H1 (cell line): ENCODE results near the gene INTS2. TPM values are rescaled to one million over a fixed set of nuclear protein-coding genes. Genes with fewer than 3 reads are reported as not detected.

Source experiments
- CHD7 ChIP-seq: fragments of 300-600 bp; sonication (generic); IDR thresholded peaks from 2 replicates; pipeline ENCODE4 v1.7.1; 2012; ENCODE audit warnings: low read length, moderate library complexity, mild to moderate bottlenecking, inconsistent platforms; ENCODE audit not compliant: insufficient replicate concordance
- CTBP2 ChIP-seq: IDR thresholded peaks from 2 replicates; pipeline ENCODE4 v1.7.0; 2011; ENCODE audit warnings: borderline replicate concordance, mild to moderate bottlenecking, moderate library complexity, mixed read lengths, low read length; ENCODE audit not compliant: insufficient read depth, insufficient read length
- EP300 ChIP-seq, 2 experiments: IDR thresholded peaks; 1 replicate in 1 of 2; 2 replicates in 1 of 2; pipeline ENCODE4 v1.6.1; 2011 to 2012; ENCODE audit warnings: low read depth in 2 of 2, low read length in 2 of 2, mild to moderate bottlenecking in 2 of 2, borderline replicate concordance in 1 of 2, inconsistent platforms in 1 of 2, moderate library complexity in 1 of 2
- EZH2 ChIP-seq: fragments of 200-600 bp; sonication (generic); IDR thresholded peaks from 2 replicates; pipeline ENCODE4 v1.7.1; 2012; ENCODE audit warnings: low read depth, mild to moderate bottlenecking, moderate library complexity, low read length, inconsistent platforms; ENCODE audit not compliant: severe bottlenecking
- GTF2F1 ChIP-seq: IDR thresholded peaks from 2 replicates; pipeline ENCODE4 v1.6.1; 2012; ENCODE audit warnings: low read depth, low read length, improper control_type of control experiment, borderline replicate concordance
- NRF1 ChIP-seq: IDR thresholded peaks from 2 replicates; pipeline ENCODE4 v1.6.1; 2011; ENCODE audit warnings: mild to moderate bottlenecking, low read depth, low read length, improper control_type of control experiment
- POLR2A ChIP-seq, 2 experiments: IDR thresholded peaks; 1 replicate in 1 of 2; 2 replicates in 1 of 2; pipeline ENCODE4 v1.6.1; 2011; ENCODE audit warnings: low read depth in 2 of 2, low read length in 2 of 2, mild to moderate bottlenecking in 2 of 2; ENCODE audit errors: control extremely low read depth in 1 of 2
- SIRT6 ChIP-seq: IDR thresholded peaks from one replicate; pipeline ENCODE4 v1.7.1; 2012; ENCODE audit warnings: low read length, inconsistent platforms
- TCF12 ChIP-seq: IDR thresholded peaks from 2 replicates; pipeline ENCODE4 v1.6.1; 2011; ENCODE audit warnings: low read depth, mild to moderate bottlenecking, low read length
- USF2 ChIP-seq: IDR thresholded peaks from 2 replicates; pipeline ENCODE4 v1.6.1; 2011; ENCODE audit warnings: low read length, improper control_type of control experiment
- polyA plus RNA-seq, 7 experiments: library from polyadenylated mRNA; depleted of rRNA in 3 of 7; stranded (reverse) in 5 of 7; unstranded in 2 of 7; fragments of >200 nt in 5 of 7; fragments of 200-250 nt in 2 of 7; gene quantifications; 1 replicate in 5 of 7; 2 replicates in 1 of 7; 4 replicates in 1 of 7; pipeline versions ENCODE4 v1.2.1 to v1.2.3, GENCODE V29; 2011 to 2013; ENCODE audit warnings: missing spikeins in 2 of 7, mixed read lengths in 2 of 7
- total RNA-seq: library from RNA; stranded (reverse); fragmentation: NEBNext Ultra II Directional; extraction: Animal tissue kit (Norgen Biotek cat#: 25700); gene quantifications from 2 replicates; pipeline ENCODE4 v1.2.1, GENCODE V29; 2021

Gene INTS2
- total and polyA plus RNA-seq, 2 of the 8 experiments (the other 6 are each of a cell fraction or from before 2014, with no cell fraction given): 9.4 to 21.8 TPM

- TF ChIP-seq CHD7 (no peak), USF2 (no peak), TCF12 (no peak), GTF2F1 (no peak), NRF1 (no peak), EP300 (IDR thresholded peaks at IDR 0.05; ENCODE audit: borderline replicate concordance in 1 of 2, low read depth in 2 of 2, low read length in 2 of 2) (no peak), SIRT6 (no peak), EZH2 (no peak), CTBP2 (no peak), POLR2A (IDR thresholded peaks at IDR 0.05; ENCODE audit: control extremely low read depth in 1 of 2, low read depth in 2 of 2, low read length in 2 of 2) (no peak)
Observed at GRCh38 chr17:61895391-61895790, 32.4 kb downstream of the INTS2 start (continued).
